ENCODE measurements around the gene TMEM132D. TPM values are rescaled to one million over a fixed set of nuclear protein-coding genes. Genes with fewer than 3 reads are reported as not detected.

TMEM132D gene
- total and polyA plus RNA-seq, 4 donors = 0.06 to 0.20 (median 0.13) TPM

DNA sequence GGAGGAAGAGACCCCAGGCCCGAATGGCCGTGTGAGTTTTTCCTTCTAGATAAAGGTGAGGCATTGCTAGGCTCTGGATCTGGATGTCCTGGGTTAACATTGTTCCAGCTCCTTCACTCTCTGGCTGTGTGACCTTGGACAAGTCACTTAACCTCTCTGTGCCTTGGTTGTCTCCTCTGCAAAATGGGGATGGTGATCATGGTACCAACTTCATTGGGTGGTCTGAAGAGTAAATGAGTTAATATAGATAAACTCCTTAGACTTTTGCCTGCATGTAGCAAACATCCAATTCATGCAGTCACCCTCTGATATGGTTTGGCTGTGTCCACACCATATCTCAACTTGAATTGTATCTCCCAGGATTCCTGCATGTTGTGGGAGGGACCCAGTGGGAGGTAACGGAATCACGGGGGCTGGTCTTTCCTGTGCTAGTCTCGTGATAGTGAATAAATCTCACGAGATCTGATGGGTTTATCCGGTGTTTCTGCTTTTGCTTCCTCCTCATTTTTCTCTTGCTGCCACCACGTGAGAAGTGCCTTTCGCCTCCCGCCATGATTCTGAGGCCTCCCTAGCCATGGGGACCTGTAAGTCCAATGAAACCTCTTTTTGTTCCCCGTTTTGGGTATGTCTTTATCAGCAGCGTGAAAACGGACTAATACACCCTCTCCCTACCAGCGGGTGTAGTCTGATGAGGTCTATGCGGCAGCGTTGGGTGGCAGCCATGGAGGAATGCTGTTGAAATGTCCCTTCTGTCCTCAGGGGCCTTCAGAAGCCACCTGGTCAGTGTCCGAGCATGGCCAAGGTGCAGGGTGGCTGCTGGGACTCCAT, 794.4 kb downstream of the TMEM132D start:
- 83 to 84% methylated on average over 17 of the region's 17 CpGs for WGBS, 2 donors
- H3K27me3 ChIP-seq (ENCODE audit: control insufficient read depth in 3 of 3, insufficient read depth in 3 of 3, low read length in 2 of 3) = no peaks in the 10 kb centered on the region
- no peak for DNase-seq
- no peak overlapping the region for H3K4me3 ChIP-seq
- H3K36me3 ChIP-seq (ENCODE audit: control insufficient read depth in 4 of 4, insufficient read depth in 4 of 4, low read length in 4 of 4) = no peaks in the 10 kb centered on the region
- no peak for ATAC-seq (ENCODE audit: insufficient read depth, low FRiP score)
- H3K9me3 ChIP-seq (ENCODE audit: control insufficient read depth in 4 of 4, insufficient read depth in 3 of 4, low read length in 3 of 4) = peaks cover 0 to 11% (median 1%) of the 10 kb centered on the region in 4 donors
- no peak overlapping the region for H3K27ac ChIP-seq (ENCODE audit: low read depth in 1 of 2, low read length in 1 of 2)
- no peaks in the 10 kb centered on the region for H3K4me1 ChIP-seq (ENCODE audit: control insufficient read depth in 5 of 5, insufficient read depth in 5 of 5, low read length in 5 of 5)
- no peak overlapping the region for H3K9ac ChIP-seq (ENCODE audit: insufficient read depth in 1 of 2, low read length in 2 of 2)
- TF ChIP-seq, protein P1, sequence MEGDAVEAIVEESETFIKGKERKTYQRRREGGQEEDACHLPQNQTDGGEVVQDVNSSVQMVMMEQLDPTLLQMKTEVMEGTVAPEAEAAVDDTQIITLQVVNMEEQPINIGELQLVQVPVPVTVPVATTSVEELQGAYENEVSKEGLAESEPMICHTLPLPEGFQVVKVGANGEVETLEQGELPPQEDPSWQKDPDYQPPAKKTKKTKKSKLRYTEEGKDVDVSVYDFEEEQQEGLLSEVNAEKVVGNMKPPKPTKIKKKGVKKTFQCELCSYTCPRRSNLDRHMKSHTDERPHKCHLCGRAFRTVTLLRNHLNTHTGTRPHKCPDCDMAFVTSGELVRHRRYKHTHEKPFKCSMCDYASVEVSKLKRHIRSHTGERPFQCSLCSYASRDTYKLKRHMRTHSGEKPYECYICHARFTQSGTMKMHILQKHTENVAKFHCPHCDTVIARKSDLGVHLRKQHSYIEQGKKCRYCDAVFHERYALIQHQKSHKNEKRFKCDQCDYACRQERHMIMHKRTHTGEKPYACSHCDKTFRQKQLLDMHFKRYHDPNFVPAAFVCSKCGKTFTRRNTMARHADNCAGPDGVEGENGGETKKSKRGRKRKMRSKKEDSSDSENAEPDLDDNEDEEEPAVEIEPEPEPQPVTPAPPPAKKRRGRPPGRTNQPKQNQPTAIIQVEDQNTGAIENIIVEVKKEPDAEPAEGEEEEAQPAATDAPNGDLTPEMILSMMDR (IDR thresholded peaks at IDR 0.05; ENCODE audit: control extremely low read depth, extremely low read depth) = no peak

DNA sequence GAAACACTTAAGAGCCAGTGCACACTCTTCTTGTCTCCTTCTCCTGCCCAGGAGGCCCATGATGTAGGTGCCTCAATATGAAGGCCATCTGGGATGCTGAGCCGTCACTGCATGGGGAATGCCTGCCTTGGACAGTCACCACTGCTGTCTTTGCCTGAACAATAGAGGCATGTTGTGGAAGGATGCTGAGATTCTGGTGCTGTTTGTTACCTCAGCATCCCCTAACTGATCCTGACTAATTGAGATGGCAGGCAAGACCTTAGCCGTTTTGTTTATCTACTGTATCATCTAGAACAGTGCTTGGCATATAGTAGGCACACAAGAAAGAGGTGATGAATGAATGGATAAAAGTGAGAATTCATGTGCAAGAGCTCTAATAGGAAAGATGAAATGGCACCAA, 797.1 kb downstream of the TMEM132D start:
- no peak overlapping the region for H3K9ac ChIP-seq (ENCODE audit: insufficient read depth in 1 of 2, low read length in 2 of 2)
- no peaks in the 10 kb centered on the region for H3K27me3 ChIP-seq (ENCODE audit: control insufficient read depth in 3 of 3, insufficient read depth in 3 of 3, low read length in 2 of 3)
- no peak overlapping the region for H3K27ac ChIP-seq (ENCODE audit: low read depth in 1 of 2, low read length in 1 of 2)
- DNase-seq = no peak
- peaks cover 0 to 17% (median 1%) of the 10 kb centered on the region in 4 donors for H3K9me3 ChIP-seq (ENCODE audit: control insufficient read depth in 4 of 4, insufficient read depth in 3 of 4, low read length in 3 of 4)
- ATAC-seq (ENCODE audit: insufficient read depth, low FRiP score) = no peak
- 83 to 85% methylated on average over 2 of the region's 2 CpGs for WGBS, 2 donors
- no peaks in the 10 kb centered on the region for H3K36me3 ChIP-seq (ENCODE audit: control insufficient read depth in 4 of 4, insufficient read depth in 4 of 4, low read length in 4 of 4)
- no peaks in the 10 kb centered on the region for H3K4me1 ChIP-seq (ENCODE audit: control insufficient read depth in 5 of 5, insufficient read depth in 5 of 5, low read length in 5 of 5)
- TF ChIP-seq, protein P1 (IDR thresholded peaks at IDR 0.05; ENCODE audit: control extremely low read depth, extremely low read depth) = no peak
- no peak overlapping the region for H3K4me3 ChIP-seq

DNA sequence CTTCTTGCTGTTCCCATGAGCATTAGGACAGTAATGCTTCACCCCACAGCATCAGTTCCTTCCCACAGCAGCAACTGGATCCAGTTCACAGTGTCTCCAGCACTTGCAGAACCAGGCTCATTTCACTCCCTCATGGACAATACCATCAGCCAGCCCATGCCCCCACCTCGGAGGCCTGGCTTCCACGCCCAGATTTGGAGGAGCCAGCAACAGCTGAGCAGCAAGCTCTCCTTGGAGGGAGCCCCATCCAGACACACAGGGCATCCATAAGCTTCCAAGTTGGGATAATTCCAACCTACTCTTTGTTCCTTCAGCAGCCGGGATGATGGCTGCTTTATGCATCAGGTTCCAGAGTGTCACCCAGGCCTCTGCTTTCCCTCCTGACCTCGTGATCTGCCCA, 800.6 kb downstream of the TMEM132D start:
- ATAC-seq (ENCODE audit: insufficient read depth, low FRiP score) (no peak), DNase-seq (no peak)
- Histone ChIP-seq H3K27me3 (ENCODE audit: control insufficient read depth in 3 of 3, insufficient read depth in 3 of 3, low read length in 2 of 3) (no peaks in the 10 kb centered on the region), H3K36me3 (ENCODE audit: control insufficient read depth in 4 of 4, insufficient read depth in 4 of 4, low read length in 4 of 4) (no peaks in the 10 kb centered on the region), H3K9ac (ENCODE audit: insufficient read depth in 1 of 2, low read length in 2 of 2) (no peak overlapping the region), H3K9me3 (ENCODE audit: control insufficient read depth in 4 of 4, insufficient read depth in 3 of 4, low read length in 3 of 4) (peaks cover 0 to 21% (median 1%) of the 10 kb centered on the region in 4 donors), H3K4me3 (no peak overlapping the region), H3K4me1 (ENCODE audit: control insufficient read depth in 5 of 5, insufficient read depth in 5 of 5, low read length in 5 of 5) (no peaks in the 10 kb centered on the region), H3K27ac (ENCODE audit: low read depth in 1 of 2, low read length in 1 of 2) (no peak overlapping the region)
- WGBS, 2 donors = 62 to 78% methylated on average over 4 of the region's 4 CpGs
- TF ChIP-seq, protein P1 (IDR thresholded peaks at IDR 0.05; ENCODE audit: control extremely low read depth, extremely low read depth) = no peak
